GM21447 (cell line): ENCODE results near the gene TKTL1.
"Not testable (repeated sequence)": the region's sequence is repeated elsewhere in the genome, so short reads cannot be mapped to it uniquely, and the experiment has no call there.

ENCODE experiments used
- ATAC-seq: cut with Tn5 transposase; IDR thresholded peaks from one replicate; pipeline ENCODE4 v1.9.1; 2021; ENCODE audit not compliant: unreplicated experiment

TKTL1 gene

GRCh38 chrX:154295664-154296310 is at the start of gene TKTL1:
TSS of gene TKTL1 (plus strand) at chrX:154295795. CDS start at chrX:154295860, 65 bp downstream.
- no peak for ATAC-seq

- peak; percentile 80 for ATAC-seq
Observed at GRCh38 chrX:154247377-154248045, 48.1 kb upstream of the TKTL1 start.

GRCh38 chrX:154248076-154248475 is 47.5 kb upstream of the TKTL1 start:
- ATAC-seq: not testable (repeated sequence)

GRCh38 chrX:154257282-154257681 is 38.3 kb upstream of the TKTL1 start, which contains the start of gene OPN1MW3:
TSS of gene OPN1MW3 (plus strand) at chrX:154257582. CDS start at chrX:154257620, 38 bp downstream.
- not testable (repeated sequence) for ATAC-seq

GRCh38 chrX:154258711-154259110 is 36.9 kb upstream of the TKTL1 start:
- not testable (repeated sequence) for ATAC-seq

GRCh38 chrX:154263072-154263471 is 32.5 kb upstream of the TKTL1 start:
- not testable (repeated sequence) for ATAC-seq

GRCh38 chrX:154269245-154269644 is 26.4 kb upstream of the TKTL1 start:
- ATAC-seq: not testable (repeated sequence)

GRCh38 chrX:154284489-154285338 is 10.9 kb upstream of the TKTL1 start:
- peak; percentile 81 for ATAC-seq

GRCh38 chrX:154286406-154286805 is 9.2 kb upstream of the TKTL1 start:
- not testable (repeated sequence) for ATAC-seq

GRCh38 chrX:154294791-154295574 is 612 bp upstream of the TKTL1 start, which contains the start of gene TEX28:
TSS of gene TEX28 (minus strand) at chrX:154295124. CDS start at chrX:154292117, 3,007 bp downstream.
- no peak for ATAC-seq

GRCh38 chrX:154296731-154297130 is 1.1 kb downstream of the TKTL1 start:
- no peak for ATAC-seq

GRCh38 chrX:154298312-154298711 is 2.7 kb downstream of the TKTL1 start:
- ATAC-seq: no peak

GRCh38 chrX:154300816-154301215 is 5.2 kb downstream of the TKTL1 start:
- ATAC-seq: no peak

GRCh38 chrX:154302998-154303397 is 7.4 kb downstream of the TKTL1 start:
- ATAC-seq: not testable (repeated sequence)

GRCh38 chrX:154303476-154303875 is 7.9 kb downstream of the TKTL1 start:
- no peak for ATAC-seq

- ATAC-seq: no peak
Observed at GRCh38 chrX:154304846-154305245, 9.3 kb downstream of the TKTL1 start.

GRCh38 chrX:154305541-154306205 is 10.1 kb downstream of the TKTL1 start:
- no peak for ATAC-seq

- no peak for ATAC-seq
Observed at GRCh38 chrX:154307202-154307601, 11.6 kb downstream of the TKTL1 start.

GRCh38 chrX:154308108-154308946 is 12.7 kb downstream of the TKTL1 start:
- no peak for ATAC-seq
